Spinal cord (tissue), 10 donors: ENCODE measurements around the gene CYP4F3. TPM values are rescaled to one million over a fixed set of nuclear protein-coding genes. Genes with fewer than 3 reads are reported as not detected.
"Not testable (repeated sequence)": the region's sequence is repeated elsewhere in the genome, so short reads cannot be mapped to it uniquely, and the experiment has no call there.

Source experiments
- DNase-seq, 6 donors: peaks; one replicate each; pipeline versions ENCODE4 v3.0.0 to v3.0.0-alpha.2; 2013 to 2015; ENCODE audit warnings: low spot score in 6 of 6, low read depth in 4 of 6
- H3K27ac ChIP-seq: one replicate; pipeline ENCODE4 v1.5.1; 2013; ENCODE audit warnings: low read depth, low read length, control low read depth
- H3K27me3 ChIP-seq: one replicate; pipeline ENCODE4 v1.6.1; 2013; ENCODE audit warnings: low read length; ENCODE audit not compliant: control insufficient read depth, insufficient read depth
- H3K36me3 ChIP-seq: one replicate; pipeline ENCODE4 v1.6.1; 2013; ENCODE audit warnings: low read length; ENCODE audit not compliant: control insufficient read depth, insufficient read depth
- H3K4me1 ChIP-seq: one replicate; pipeline ENCODE4 v1.6.1; 2013; ENCODE audit warnings: low read length; ENCODE audit not compliant: control insufficient read depth, insufficient read depth
- H3K4me3 ChIP-seq: one replicate; pipeline ENCODE4 v1.5.1; 2013; ENCODE audit warnings: low read depth, low read length, control low read depth
- H3K9me3 ChIP-seq: one replicate; pipeline ENCODE4 v1.6.1; 2013; ENCODE audit warnings: low read length; ENCODE audit not compliant: control insufficient read depth, insufficient read depth
- WGBS: methylation state at CpG from one replicate; pipeline ENCODE4 v1.1.5; 2013; ENCODE audit warnings: missing lambda C conversion rate; ENCODE audit not compliant: insufficient coverage; 5-methylcytosine and 5-hydroxymethylcytosine counted together
- polyA plus RNA-seq, 2 donors: library from polyadenylated mRNA; unstranded; fragments of 120-200 nt; gene quantifications; one replicate each; pipeline ENCODE4 v1.2.1, GENCODE V29; 2013; ENCODE audit not compliant: insufficient read length in 2 of 2
- total RNA-seq, 2 donors: library from RNA; depleted of rRNA in 1 of 2; stranded (reverse); fragments of 120-200 nt in 1 of 2; fragments of >200 nt in 1 of 2; gene quantifications; one replicate each; pipeline versions ENCODE4 v1.2.3 to v1.2.4, GENCODE V29; 2013 to 2014
- donor health status: healthy.

The CYP4F3 gene
- total and polyA plus RNA-seq, 4 donors, result 0.14 to 1.6 (median 0.36) TPM

- H3K36me3 ChIP-seq, result no peaks in the 10 kb centered on the region
- no peak for DNase-seq
- H3K4me1 ChIP-seq, result peaks cover 15% of the 10 kb centered on the region
- no peak overlapping the region for H3K4me3 ChIP-seq
- no peak overlapping the region for H3K27ac ChIP-seq
- H3K27me3 ChIP-seq, result peaks cover 2% of the 10 kb centered on the region
- no peaks in the 10 kb centered on the region for H3K9me3 ChIP-seq
Measured at GRCh38 chr19:15642807-15643206, 2.1 kb downstream of the CYP4F3 start.

GRCh38 chr19:15643387-15643786, 2.7 kb downstream of the CYP4F3 start:
- H3K4me1 ChIP-seq, result peaks cover 15% of the 10 kb centered on the region
- peaks cover 2% of the 10 kb centered on the region for H3K27me3 ChIP-seq
- no peak for DNase-seq
- H3K9me3 ChIP-seq, result no peaks in the 10 kb centered on the region
- H3K36me3 ChIP-seq, result no peaks in the 10 kb centered on the region
- H3K4me3 ChIP-seq, result no peak overlapping the region
- WGBS, result 71% methylated on average over 2 of the region's 3 CpGs
- H3K27ac ChIP-seq, result no peak overlapping the region

DNA sequence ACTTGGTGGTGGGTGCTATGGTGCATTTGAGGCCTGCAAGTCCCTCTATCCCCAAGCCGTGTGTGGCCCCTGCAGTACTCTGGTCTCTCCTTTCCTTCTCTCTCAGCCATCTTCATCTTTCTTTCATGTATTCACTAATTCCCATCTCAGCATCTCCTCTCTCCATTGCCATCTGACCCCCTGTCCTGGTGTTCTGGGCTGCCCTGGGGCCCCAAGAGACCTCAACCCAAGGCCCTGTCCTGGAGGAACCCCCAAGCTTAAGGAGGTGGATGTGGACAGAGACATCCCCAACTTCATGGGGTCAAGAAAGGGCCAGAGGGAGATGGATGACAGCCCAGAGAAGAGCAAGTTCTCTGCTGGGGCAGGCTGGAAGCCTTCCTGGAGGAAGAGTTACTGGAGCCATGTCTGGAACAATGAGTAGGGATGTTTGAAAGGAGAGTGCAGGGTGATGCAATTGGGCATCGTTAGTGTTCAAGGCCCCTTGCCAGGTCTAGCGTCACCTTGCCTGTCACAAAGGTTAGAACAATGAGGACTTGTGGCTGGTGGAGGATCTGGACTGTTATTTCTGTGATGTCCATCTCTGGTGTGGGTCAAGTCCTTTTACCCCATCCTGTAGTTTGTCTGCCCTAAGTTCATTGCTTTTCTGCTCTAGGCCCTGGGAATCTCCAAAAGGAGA, 3.5 kb downstream of the CYP4F3 start:
- WGBS, result 75% methylated on average over 2 of the region's 3 CpGs
- no peak for DNase-seq
- Histone ChIP-seq H3K36me3 (no peaks in the 10 kb centered on the region), H3K4me1 (peaks cover 15% of the 10 kb centered on the region), H3K27me3 (peaks cover 2% of the 10 kb centered on the region), H3K4me3 (no peak overlapping the region), H3K9me3 (no peaks in the 10 kb centered on the region), H3K27ac (no peak overlapping the region)

GRCh38 chr19:15644816-15645215, 4.1 kb downstream of the CYP4F3 start:
- Histone ChIP-seq H3K27me3 (peaks cover 2% of the 10 kb centered on the region), H3K9me3 (no peaks in the 10 kb centered on the region), H3K4me1 (peaks cover 15% of the 10 kb centered on the region), H3K27ac (no peak overlapping the region), H3K36me3 (no peaks in the 10 kb centered on the region), H3K4me3 (no peak overlapping the region)
- WGBS, result 57% methylated on average over 3 of the region's 3 CpGs
- no peak for DNase-seq

GRCh38 chr19:15649526-15649925, 8.8 kb downstream of the CYP4F3 start:
- Histone ChIP-seq H3K4me3 (no peak overlapping the region), H3K4me1 (no peaks in the 10 kb centered on the region), H3K27ac (no peak overlapping the region), H3K9me3 (no peaks in the 10 kb centered on the region), H3K27me3 (peaks cover 2% of the 10 kb centered on the region), H3K36me3 (no peaks in the 10 kb centered on the region)
- 73% methylated on average over 2 of the region's 2 CpGs for WGBS
- DNase-seq, result no peak

- H3K4me3 ChIP-seq, H3K9me3 ChIP-seq, H3K36me3 ChIP-seq, H3K27me3 ChIP-seq, DNase-seq, H3K27ac ChIP-seq, H3K4me1 ChIP-seq: not testable (repeated sequence)
Measured at GRCh38 chr19:15650123-15650522, 9.4 kb downstream of the CYP4F3 start.

- H3K9me3 ChIP-seq, result no peaks in the 10 kb centered on the region
- no CpG with 5 or more reads among the region's 3 CpGs for WGBS
- H3K27me3 ChIP-seq, result no peaks in the 10 kb centered on the region
- H3K36me3 ChIP-seq, result no peaks in the 10 kb centered on the region
- no peak overlapping the region for H3K4me3 ChIP-seq
- H3K27ac ChIP-seq, result no peak overlapping the region
- no peak for DNase-seq
- H3K4me1 ChIP-seq, result no peaks in the 10 kb centered on the region
Measured at GRCh38 chr19:15651791-15652190, 11.1 kb downstream of the CYP4F3 start.

- H3K4me3 ChIP-seq, result no peak overlapping the region
- H3K36me3 ChIP-seq, result no peaks in the 10 kb centered on the region
- no peaks in the 10 kb centered on the region for H3K4me1 ChIP-seq
- DNase-seq, result no peak
- no peaks in the 10 kb centered on the region for H3K27me3 ChIP-seq
- 77% methylated on average over 6 of the region's 8 CpGs for WGBS
- no peaks in the 10 kb centered on the region for H3K9me3 ChIP-seq
- H3K27ac ChIP-seq, result no peak overlapping the region
Measured at GRCh38 chr19:15652559-15653278, 12.0 kb downstream of the CYP4F3 start.

- H3K27ac ChIP-seq, result no peak overlapping the region
- H3K4me1 ChIP-seq, result no peaks in the 10 kb centered on the region
- DNase-seq, result no peak
- H3K9me3 ChIP-seq, result no peaks in the 10 kb centered on the region
- H3K4me3 ChIP-seq, result no peak overlapping the region
- H3K27me3 ChIP-seq, result no peaks in the 10 kb centered on the region
- no peaks in the 10 kb centered on the region for H3K36me3 ChIP-seq
Measured at GRCh38 chr19:15656467-15656866, 15.8 kb downstream of the CYP4F3 start.

DNA sequence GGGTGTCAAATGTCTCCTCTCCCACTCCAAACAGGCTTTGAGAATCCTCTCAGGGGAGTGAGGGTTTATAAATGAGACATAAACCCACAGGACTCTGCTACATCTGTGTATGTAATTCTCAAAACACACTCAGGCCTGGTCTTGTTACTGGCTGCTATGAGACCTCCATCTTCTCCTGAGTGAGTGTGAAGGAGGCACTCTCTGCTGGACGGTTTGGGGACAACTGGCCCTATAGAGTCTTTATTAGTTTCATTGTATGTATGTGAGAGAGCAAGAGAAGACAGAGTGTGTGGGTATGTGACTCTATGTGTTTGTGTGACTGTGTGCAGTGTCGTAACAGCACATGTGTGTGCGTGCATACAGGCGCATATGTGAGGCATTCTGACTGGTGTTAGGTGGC, 22.6 kb downstream of the CYP4F3 start:
- Histone ChIP-seq H3K9me3 (no peaks in the 10 kb centered on the region), H3K4me3 (no peak overlapping the region), H3K36me3 (no peaks in the 10 kb centered on the region), H3K27me3 (peaks cover 2% of the 10 kb centered on the region), H3K4me1 (no peaks in the 10 kb centered on the region), H3K27ac (no peak overlapping the region)
- WGBS, result 77% methylated on average over 4 of the region's 4 CpGs
- DNase-seq, result no peak
